Thyroid gland (tissue), 4 donors: Measurements from ENCODE around the gene CDH4.

ENCODE experiments used
- CTCF ChIP-seq, 6 experiments: fragments of 200-600 bp in 3 of 6; fragments of 450-650 bp in 3 of 6; sonication (generic) in 3 of 6; IDR thresholded peaks; one replicate each; pipeline ENCODE4 v1.5.1; 2016 to 2019; ENCODE audit warnings: antibody characterized with exemption in 6 of 6, mild to moderate bottlenecking in 2 of 6, inconsistent platforms in 1 of 6, moderate library complexity in 1 of 6
- POLR2A ChIP-seq, 2 donors: fragments of 450-650 bp; IDR thresholded peaks; one replicate each; pipeline ENCODE4 v1.6.1; 2017; ENCODE audit warnings: antibody characterized with exemption in 2 of 2, mild to moderate bottlenecking in 2 of 2, moderate library complexity in 1 of 2

- no peak for TF ChIP-seq POLR2A (IDR thresholded peaks at IDR 0.05)
- TF ChIP-seq CTCF (IDR thresholded peaks at IDR 0.05) = no peak
Measured at GRCh38 chr20:61736001-61736635, 484.1 kb downstream of the CDH4 start.
